Body of pancreas (tissue), 4 donors: ENCODE measurements around the gene DAP.

Experiments used
- CTCF ChIP-seq, 7 experiments: fragments of 450-650 bp in 4 of 7; fragments of 200-600 bp in 3 of 7; sonication (generic) in 3 of 7; IDR thresholded peaks; one replicate each; pipeline ENCODE4 v1.5.1; 2016 to 2019; ENCODE audit warnings: antibody characterized with exemption in 7 of 7
- POLR2A ChIP-seq, 3 donors: fragments of 450-650 bp; IDR thresholded peaks; one replicate each; pipeline ENCODE4 v1.6.1; 2016; ENCODE audit warnings: antibody characterized with exemption in 3 of 3, mild to moderate bottlenecking in 2 of 3

GRCh38 chr5:10691826-10692785 is 68.9 kb downstream of the DAP start:
- TF ChIP-seq CTCF (IDR thresholded peaks at IDR 0.05) (no peak), POLR2A (IDR thresholded peaks at IDR 0.05) (no peak)
